SK-N-SH (cell line): ENCODE data around the gene ESPNL. TPM values are rescaled to one million over a fixed set of nuclear protein-coding genes. Genes with fewer than 3 reads are reported as not detected.

Experiments
- CTCF ChIA-PET: fragments of 300-600, 350-600 bp; formaldehyde crosslinking; extraction: SDS; loops from one replicate; lab custom pipeline; 2021; lab: Yijun Ruan, JAX
- POLR2A ChIA-PET: fragments of 350-600 bp; sonication (Branson Sonifier 250); formaldehyde crosslinking; extraction: SDS; loops from one replicate; lab custom pipeline; 2020; ENCODE audit warnings: antibody characterized with exemption, inconsistent platforms; lab: Yijun Ruan, JAX
- DNase-seq: peaks from one replicate; pipeline ENCODE4 v3.0.0; 2012
- H2AFZ ChIP-seq: fragments of 200-600 bp; sonication (generic); 2 replicates; pipeline ENCODE4 v1.8.1; 2016; ENCODE audit warnings: antibody characterized with exemption, mild to moderate bottlenecking, low read depth
- H3F3A ChIP-seq: fragments of 200-600 bp; sonication (generic); replicated peaks from 2 replicates; pipeline ENCODE3; 2016; ENCODE audit warnings: antibody characterized with exemption, mild to moderate bottlenecking; ENCODE audit not compliant: insufficient read depth
- H3K27ac ChIP-seq, 2 experiments: fragments of 200-500 bp in 1 of 2; fragments of 200-600 bp in 1 of 2; sonication (Bioruptor generic) in 1 of 2; sonication (generic), shearing (Covaris generic) in 1 of 2; 2 replicates each; pipeline versions ENCODE4 v1.5.1 to v1.6.1; 2014 to 2016; ENCODE audit warnings: low read depth in 2 of 2, inconsistent platforms in 1 of 2, low read length in 1 of 2, mild to moderate bottlenecking in 1 of 2, mixed read lengths in 1 of 2
- H3K27me3 ChIP-seq: fragments of 200-600 bp; sonication (generic), shearing (Covaris generic); 2 replicates; pipeline ENCODE4 v1.6.1; 2016; ENCODE audit warnings: mixed run types; ENCODE audit not compliant: insufficient read depth
- H3K36me3 ChIP-seq, 2 experiments: fragments of 200-500 bp in 1 of 2; fragments of 200-600 bp in 1 of 2; sonication (Bioruptor generic) in 1 of 2; sonication (generic) in 1 of 2; replicated peaks in 1 of 2; 2 replicates each; pipeline versions ENCODE3 to v1.5.1; 2014 to 2016; ENCODE audit warnings: low read length in 1 of 2, mild to moderate bottlenecking in 1 of 2; ENCODE audit not compliant: insufficient read depth in 2 of 2, control insufficient read depth in 1 of 2
- H3K4me1 ChIP-seq, 2 experiments: fragments of 200-500 bp in 1 of 2; fragments of 200-600 bp in 1 of 2; sonication (Bioruptor generic) in 1 of 2; sonication (generic), shearing (Covaris generic) in 1 of 2; 2 replicates each; pipeline versions ENCODE4 v1.5.1 to v1.6.1; 2014 to 2016; ENCODE audit warnings: low read depth in 1 of 2, low read length in 1 of 2, mixed run types in 1 of 2; ENCODE audit not compliant: insufficient read depth in 2 of 2, control insufficient read depth in 1 of 2
- H3K4me2 ChIP-seq: fragments of 200-600 bp; sonication (generic), shearing (Covaris generic); 2 replicates; pipeline ENCODE4 v1.6.1; 2017; ENCODE audit warnings: mixed run types
- H3K4me3 ChIP-seq, 2 experiments: fragments of 200-500 bp in 1 of 2; fragments of 200-600 bp in 1 of 2; sonication (Bioruptor generic) in 1 of 2; sonication (generic), shearing (Covaris generic) in 1 of 2; 2 replicates each; pipeline versions ENCODE4 v1.5.1 to v1.8.1; 2014 to 2016; ENCODE audit warnings: low read depth in 2 of 2, inconsistent platforms in 1 of 2, low read length in 1 of 2, mild to moderate bottlenecking in 1 of 2, mixed read lengths in 1 of 2, moderate library complexity in 1 of 2
- H3K79me2 ChIP-seq: fragments of 200-600 bp; sonication (generic); 2 replicates; pipeline ENCODE4 v1.8.1; 2017; ENCODE audit warnings: mild to moderate bottlenecking; ENCODE audit not compliant: insufficient read depth
- H3K9ac ChIP-seq: fragments of 200-600 bp; sonication (generic); 2 replicates; pipeline ENCODE4 v1.6.1; 2017; ENCODE audit warnings: mixed run types
- H3K9me2 ChIP-seq: fragments of 200-600 bp; sonication (generic); 2 replicates; pipeline ENCODE4 v1.6.1; 2017; ENCODE audit warnings: mixed run types
- H3K9me3 ChIP-seq: fragments of 200-600 bp; sonication (generic); 2 replicates; pipeline ENCODE4 v1.6.1; 2017; ENCODE audit warnings: mixed run types, mild to moderate bottlenecking, moderate library complexity
- H4K20me1 ChIP-seq: fragments of 200-600 bp; sonication (generic); 2 replicates; pipeline ENCODE4 v1.6.1; 2017; ENCODE audit warnings: mild to moderate bottlenecking, mixed run types; ENCODE audit not compliant: insufficient read depth
- NRF1 ChIP-seq: IDR thresholded peaks from 2 replicates; pipeline ENCODE4 v1.6.1; 2012; ENCODE audit warnings: low read depth, mild to moderate bottlenecking, low read length
- PBX3 ChIP-seq: IDR thresholded peaks from 2 replicates; pipeline ENCODE4; 2012
- RFX5 ChIP-seq: IDR thresholded peaks from 2 replicates; pipeline ENCODE4 v1.6.1; 2012; ENCODE audit warnings: mild to moderate bottlenecking, improper control_type of control experiment, low read length
- WGBS: methylation state at CpG from one replicate; pipeline ENCODE4 v1.1.6; 2017; ENCODE audit warnings: low lambda C conversion rate; 5-methylcytosine and 5-hydroxymethylcytosine counted together
- polyA plus RNA-seq, 3 experiments: library from polyadenylated mRNA; depleted of rRNA; stranded (reverse); fragments of >200 nt; gene quantifications; 2 replicates each; pipeline ENCODE4 v1.2.3, GENCODE V29; 2012
- TF ChIP-seq, protein P1 (sequence below): fragments of 200-600 bp; sonication (generic); IDR thresholded peaks from 2 replicates; pipeline ENCODE4 v1.6.1; 2017; ENCODE audit warnings: antibody characterized with exemption, mild to moderate bottlenecking, moderate library complexity
- TF ChIP-seq, protein P2 (sequence below): IDR thresholded peaks from 2 replicates; pipeline ENCODE4 v1.6.1; 2012; ENCODE audit warnings: mild to moderate bottlenecking, low read depth, low read length, moderate library complexity

The ESPNL gene
- polyA plus RNA-seq, 1 of the 3 experiments (the other 2 are of a cell fraction) = 0.05 TPM

- TF ChIP-seq PBX3 = no peak
- TF ChIP-seq NRF1 = no peak
- no peak for TF ChIP-seq RFX5
Observed at GRCh38 chr2:238138331-238139195, 38.4 kb downstream of the ESPNL start, which contains the start of gene KLHL30 (continued).

GRCh38 chr2:238139196-238140039 is 39.3 kb downstream of the ESPNL start:
- Histone ChIP-seq H3K4me1 (peaks cover 5 to 10% of the 10 kb centered on the region in 2 experiments; a peak in 3 of 4 replicates), H3F3A (no peaks in the 10 kb centered on the region), H3K27ac (no peak overlapping the region), H4K20me1 (no peaks in the 10 kb centered on the region), H3K36me3 (no peaks in the 10 kb centered on the region), H3K4me2 (no peak overlapping the region), H3K9me3 (no peaks in the 10 kb centered on the region), H3K9ac (no peak overlapping the region), H3K4me3 (no peak overlapping the region), H3K9me2 (no peaks in the 10 kb centered on the region), H3K79me2 (no peaks in the 10 kb centered on the region), H3K27me3 (no peaks in the 10 kb centered on the region), H2AFZ (no peak overlapping the region)
- TF ChIP-seq, protein P1, sequence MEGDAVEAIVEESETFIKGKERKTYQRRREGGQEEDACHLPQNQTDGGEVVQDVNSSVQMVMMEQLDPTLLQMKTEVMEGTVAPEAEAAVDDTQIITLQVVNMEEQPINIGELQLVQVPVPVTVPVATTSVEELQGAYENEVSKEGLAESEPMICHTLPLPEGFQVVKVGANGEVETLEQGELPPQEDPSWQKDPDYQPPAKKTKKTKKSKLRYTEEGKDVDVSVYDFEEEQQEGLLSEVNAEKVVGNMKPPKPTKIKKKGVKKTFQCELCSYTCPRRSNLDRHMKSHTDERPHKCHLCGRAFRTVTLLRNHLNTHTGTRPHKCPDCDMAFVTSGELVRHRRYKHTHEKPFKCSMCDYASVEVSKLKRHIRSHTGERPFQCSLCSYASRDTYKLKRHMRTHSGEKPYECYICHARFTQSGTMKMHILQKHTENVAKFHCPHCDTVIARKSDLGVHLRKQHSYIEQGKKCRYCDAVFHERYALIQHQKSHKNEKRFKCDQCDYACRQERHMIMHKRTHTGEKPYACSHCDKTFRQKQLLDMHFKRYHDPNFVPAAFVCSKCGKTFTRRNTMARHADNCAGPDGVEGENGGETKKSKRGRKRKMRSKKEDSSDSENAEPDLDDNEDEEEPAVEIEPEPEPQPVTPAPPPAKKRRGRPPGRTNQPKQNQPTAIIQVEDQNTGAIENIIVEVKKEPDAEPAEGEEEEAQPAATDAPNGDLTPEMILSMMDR = peak; percentile 33; the same call in 1 of the 2 replicates
- TF ChIP-seq, protein P2, sequence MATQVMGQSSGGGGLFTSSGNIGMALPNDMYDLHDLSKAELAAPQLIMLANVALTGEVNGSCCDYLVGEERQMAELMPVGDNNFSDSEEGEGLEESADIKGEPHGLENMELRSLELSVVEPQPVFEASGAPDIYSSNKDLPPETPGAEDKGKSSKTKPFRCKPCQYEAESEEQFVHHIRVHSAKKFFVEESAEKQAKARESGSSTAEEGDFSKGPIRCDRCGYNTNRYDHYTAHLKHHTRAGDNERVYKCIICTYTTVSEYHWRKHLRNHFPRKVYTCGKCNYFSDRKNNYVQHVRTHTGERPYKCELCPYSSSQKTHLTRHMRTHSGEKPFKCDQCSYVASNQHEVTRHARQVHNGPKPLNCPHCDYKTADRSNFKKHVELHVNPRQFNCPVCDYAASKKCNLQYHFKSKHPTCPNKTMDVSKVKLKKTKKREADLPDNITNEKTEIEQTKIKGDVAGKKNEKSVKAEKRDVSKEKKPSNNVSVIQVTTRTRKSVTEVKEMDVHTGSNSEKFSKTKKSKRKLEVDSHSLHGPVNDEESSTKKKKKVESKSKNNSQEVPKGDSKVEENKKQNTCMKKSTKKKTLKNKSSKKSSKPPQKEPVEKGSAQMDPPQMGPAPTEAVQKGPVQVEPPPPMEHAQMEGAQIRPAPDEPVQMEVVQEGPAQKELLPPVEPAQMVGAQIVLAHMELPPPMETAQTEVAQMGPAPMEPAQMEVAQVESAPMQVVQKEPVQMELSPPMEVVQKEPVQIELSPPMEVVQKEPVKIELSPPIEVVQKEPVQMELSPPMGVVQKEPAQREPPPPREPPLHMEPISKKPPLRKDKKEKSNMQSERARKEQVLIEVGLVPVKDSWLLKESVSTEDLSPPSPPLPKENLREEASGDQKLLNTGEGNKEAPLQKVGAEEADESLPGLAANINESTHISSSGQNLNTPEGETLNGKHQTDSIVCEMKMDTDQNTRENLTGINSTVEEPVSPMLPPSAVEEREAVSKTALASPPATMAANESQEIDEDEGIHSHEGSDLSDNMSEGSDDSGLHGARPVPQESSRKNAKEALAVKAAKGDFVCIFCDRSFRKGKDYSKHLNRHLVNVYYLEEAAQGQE = no peak
- POLR2A ChIA-PET = interaction anchor here (1.5 kb wide), 1 partner anchor 78 kb away, joined by 3 read pairs; the partner anchor contains the start of gene SCLY
- CTCF ChIA-PET = interaction anchor here (1.0 to 1.4 kb wide), 2 partner anchors 24 to 281 kb away, joined by 3 read pairs; no protein-coding TSS in a partner anchor
- no peak for DNase-seq
- WGBS = 90% methylated on average over 32 of the region's 56 CpGs
